ENCODE measurements around the gene MTERF4.

The MTERF4 gene

DNA sequence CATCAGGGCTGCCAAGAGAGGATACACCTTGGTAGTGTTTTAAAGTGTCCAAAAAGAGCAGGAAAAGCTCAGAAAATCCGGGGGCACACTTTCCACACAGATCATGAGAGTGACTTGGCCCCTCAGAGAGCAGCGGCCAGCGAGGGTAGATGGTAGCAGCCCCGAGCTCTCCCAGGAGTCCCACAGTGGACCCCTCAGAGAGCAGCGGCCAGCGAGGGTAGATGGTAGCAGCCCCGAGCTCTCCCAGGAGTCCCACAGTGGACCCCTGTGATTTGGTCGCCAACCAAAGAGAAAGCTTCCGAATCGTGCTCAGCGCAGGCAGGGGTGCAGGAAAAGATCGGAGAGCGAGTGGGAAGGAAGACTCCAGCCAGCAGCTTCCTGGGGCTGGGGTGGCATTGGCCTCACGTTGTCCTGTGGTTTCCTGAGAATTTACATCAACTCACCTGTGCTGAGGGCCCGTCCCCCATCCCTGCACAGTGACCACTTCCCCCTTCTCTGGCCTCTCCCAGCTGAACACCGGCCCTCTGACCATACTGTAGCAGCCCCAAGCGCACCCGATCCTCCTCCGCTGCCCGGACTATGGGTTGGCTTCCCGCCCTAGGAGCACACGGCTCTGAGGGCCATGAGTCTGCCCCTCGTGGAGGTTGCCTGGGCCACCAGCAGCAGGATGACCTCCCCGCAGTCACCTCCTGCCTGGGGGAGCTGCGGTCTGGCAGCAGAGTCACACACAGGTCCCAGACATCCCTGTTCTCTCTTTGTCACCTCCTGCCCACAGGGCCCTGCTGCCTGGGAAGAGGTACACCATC lies 33.7 kb downstream of the MTERF4 start:
- DNase-seq, result no peak

DNA sequence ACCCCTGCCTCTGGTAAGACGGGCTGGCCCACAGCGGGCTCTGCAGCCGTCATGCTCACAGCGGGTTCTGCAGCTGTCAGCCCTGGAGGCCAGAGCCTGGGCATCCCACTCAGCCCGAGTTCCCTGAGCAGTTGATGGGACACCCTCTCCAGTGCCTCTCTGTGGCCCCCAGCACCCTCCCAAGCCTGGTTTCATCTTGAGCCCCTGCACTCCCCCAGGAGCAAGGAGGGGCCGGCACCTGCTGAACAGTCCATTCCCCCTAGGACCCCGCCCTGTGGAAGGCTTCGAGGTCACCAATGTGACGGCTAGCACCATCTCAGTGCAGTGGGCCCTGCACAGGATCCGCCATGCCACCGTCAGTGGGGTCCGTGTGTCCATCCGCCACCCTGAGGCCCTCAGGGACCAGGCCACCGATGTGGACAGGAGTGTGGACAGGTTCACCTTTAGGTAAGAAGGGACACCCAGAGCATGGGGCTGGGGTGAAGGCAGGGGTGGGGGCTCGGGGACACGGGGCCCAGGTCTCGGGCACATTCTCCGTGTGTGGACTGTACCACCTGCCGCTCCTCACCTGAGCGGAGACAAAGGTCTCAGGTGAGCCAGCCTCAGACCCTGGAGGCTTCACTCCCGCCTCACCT lies 34.5 kb downstream of the MTERF4 start:
- DNase-seq, result no peak

DNA sequence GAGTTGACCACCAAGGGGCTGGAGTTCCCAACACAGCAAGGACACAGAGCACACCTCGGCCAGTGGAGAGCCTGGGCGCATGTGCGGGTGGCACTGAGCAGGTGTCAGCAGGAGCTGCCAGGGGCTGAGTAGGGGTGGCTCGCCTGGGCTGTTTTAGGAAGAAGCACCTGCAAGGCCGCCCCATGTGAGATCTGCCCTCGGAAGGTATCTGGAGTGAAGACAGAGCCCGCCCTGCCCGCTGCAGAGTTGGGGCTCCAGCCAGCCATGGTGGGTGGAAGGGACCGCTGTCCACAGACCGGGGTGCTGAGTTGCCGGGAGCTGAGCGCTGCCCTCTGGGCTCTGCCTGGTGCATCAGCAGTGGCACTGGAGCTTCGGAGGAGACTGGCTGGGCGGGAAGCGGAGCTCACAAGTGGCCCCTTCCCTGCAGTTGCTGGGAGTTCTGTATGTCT lies 35.2 kb downstream of the MTERF4 start:
- no peak for DNase-seq

DNA sequence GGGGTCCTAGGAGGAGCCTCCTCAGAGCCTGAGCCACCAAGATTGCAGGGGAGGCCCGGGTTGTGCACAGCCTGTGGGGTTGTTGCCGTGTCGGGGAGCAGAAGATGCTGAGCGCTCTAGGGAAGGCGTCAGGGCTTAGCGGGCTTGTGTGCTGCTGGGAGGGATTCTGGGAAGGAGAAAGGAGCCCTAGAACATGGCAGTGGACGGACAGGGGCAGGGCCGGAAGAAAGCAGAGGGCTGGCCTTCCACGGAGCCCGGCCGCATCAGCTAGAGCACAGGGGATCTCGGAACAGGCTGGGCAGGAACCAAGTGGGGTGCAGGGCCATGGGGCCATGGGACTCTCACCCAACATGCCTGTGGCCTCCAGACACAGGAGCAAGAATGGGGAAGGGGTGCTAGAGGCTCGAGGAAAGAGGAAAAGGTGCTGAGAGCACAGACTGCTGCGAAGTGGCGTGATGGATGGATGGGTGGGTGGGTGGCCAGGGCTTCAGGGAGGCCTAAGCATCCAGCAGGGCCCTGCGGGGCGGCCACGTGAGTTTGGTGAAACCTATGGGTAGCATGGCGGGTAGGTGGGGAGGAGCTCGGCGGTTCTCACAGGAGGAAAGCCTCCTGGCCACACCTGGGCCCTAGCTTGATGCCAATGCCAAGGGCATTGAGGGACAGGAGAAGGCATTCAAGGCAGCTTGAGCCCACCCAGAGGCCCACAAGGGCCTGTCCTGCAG lies 35.8 kb downstream of the MTERF4 start:
- DNase-seq, result no peak

DNA sequence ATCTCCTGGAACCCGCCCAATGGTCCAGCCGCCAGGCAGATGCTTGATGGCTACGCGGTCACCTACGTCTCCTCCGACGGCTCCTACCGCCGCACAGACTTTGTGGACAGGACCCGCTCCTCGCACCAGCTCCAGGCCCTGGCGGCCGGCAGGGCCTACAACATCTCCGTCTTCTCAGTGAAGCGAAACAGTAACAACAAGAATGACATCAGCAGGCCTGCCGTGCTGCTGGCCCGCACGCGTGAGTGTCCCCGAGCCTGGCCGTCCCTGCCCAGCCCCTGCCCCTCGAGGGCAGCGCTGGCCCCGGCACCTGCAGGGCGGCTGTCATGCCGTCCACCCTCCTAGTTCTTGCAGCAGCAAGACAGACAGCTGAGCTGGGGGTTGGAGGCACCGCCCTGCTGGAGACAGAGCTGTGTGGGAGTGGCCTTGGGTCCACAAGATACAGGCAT lies 36.7 kb downstream of the MTERF4 start:
- no peak for DNase-seq

DNA sequence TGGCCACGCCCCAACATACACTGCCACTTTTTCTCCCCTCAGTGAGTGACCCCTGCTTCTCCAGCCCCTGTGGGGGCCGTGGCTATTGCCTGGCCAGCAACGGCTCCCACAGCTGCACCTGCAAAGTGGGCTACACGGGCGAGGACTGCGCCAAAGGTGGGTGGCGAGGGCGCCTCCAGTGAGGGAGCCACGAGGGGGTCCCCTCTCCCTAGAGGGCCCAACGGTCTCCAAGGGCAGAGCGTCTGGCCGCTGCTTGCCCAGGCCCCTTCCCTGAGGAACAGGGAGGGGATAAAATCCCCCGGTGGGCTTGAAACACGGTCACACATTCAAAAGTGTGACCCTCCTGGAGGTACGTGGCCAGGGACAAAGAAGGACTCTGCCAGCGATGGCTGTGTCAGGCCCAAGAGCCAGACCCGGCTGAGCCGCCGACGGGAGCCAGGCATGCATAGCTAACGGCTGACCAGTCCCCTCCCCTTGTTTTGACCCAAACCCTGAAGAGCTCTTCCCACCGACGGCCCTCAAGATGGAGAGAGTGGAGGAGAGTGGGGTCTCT lies 37.2 kb downstream of the MTERF4 start:
- DNase-seq, result no peak

DNA sequence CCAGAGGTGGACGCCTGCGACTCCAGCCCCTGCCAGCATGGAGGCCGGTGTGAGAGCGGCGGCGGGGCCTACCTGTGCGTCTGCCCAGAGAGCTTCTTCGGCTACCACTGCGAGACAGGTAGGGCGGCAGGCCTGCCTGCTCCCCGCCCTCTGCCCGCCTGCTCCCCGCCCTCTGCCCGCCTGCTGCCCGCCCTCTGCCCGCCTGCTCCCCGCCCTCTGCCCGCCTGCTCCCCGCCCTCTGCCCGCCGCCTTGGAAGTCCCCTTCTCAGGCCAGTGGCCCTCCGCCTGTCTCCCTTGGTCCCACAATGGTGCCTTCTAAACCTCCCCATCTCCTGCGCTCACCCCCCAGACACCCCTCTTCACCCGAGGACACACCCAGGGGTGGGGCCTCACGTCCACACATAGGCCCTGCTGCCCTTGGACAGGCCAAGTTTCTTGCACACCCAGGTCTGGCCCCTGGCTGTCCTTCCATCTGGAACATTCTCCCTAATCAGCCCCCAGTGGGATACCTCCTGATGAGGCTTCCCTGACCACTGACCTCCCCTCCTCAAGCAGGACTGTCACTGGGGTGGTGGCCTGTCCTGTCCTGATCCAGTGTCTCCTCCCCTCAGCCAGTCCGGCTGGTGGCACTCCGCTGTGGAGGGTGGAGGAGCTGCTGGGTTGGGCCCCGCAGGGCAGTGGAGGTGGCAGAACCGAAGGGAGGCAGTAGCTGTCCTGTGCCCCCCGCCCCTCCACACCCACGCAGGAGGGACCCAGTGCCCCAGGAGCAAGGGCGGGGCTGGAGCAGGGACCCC lies 37.9 kb downstream of the MTERF4 start:
- DNase-seq, result no peak

DNA sequence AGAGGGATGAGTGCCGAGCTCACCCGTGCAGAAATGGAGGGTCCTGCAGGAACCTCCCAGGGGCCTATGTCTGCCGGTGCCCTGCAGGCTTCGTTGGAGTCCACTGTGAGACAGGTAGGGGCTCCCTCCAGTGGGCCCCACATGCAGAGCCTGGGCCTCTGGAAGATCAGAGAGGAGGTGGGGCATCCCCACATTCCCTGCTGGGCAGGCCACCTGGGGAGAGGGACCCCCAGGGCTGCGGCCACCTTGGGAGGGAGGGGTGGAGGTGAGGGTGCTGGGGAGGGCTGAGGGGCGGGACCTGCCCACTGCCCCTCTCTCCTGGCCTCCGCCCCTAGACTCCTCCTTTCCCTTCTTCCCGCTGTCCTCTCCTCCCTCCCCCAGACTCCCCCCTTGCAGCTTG lies 38.5 kb downstream of the MTERF4 start:
- no peak for DNase-seq

DNA sequence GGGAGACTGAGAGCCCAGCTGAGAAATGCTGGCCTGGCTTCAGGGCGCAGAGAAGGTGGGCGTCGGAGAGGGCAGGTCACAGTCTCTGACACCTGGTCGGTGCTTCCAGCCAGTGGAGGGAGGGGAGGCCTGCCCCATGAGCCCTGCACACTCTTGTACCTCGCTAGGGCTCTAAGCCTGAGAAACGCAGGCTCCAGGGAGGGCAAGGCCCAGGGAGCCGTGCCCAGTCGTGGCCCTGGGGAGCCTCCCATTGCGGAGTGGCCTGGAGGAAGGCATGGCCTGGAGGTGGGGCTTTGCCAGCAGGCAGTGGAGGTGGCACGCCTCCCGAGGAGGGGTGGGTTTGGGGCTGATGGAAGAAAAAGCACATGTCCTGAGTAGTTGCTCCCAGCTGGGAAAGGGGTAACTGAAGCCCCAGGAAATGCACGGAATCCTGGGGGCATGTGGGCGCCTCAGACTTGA lies 39.0 kb downstream of the MTERF4 start:
- DNase-seq, result no peak

DNA sequence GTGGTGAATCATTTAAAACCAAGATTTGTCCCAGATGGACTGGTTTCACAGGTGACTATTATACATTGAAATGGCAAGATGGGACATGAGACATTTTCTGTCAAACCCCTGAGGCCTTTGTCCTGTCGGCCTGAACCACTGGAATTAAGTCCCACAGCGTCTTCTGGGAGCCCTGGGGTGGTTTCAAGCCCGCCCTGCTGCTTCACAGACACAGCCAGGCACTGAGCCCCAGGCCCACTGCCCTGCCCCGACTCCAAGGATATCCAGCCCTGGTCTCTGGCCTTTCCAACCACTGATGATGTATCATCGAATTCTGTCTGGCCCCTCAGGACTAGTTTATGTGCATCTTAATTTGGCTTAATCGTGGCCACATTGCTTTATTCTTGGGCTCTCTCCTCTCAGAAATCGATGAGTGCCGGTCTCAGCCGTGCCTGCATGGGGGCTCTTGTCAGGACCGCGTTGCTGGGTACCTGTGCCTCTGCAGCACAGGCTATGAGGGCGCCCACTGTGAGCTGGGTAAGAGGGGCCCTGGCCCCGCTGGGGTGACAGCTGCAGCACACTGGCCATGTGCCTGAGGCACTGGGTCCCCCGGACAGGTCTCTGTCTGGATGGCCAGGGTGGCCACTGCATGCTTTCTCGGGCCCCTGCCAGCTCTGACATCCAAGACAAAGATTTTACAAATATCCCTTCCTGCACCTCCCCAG lies 39.5 kb downstream of the MTERF4 start:
- DNase-seq, result no peak

DNA sequence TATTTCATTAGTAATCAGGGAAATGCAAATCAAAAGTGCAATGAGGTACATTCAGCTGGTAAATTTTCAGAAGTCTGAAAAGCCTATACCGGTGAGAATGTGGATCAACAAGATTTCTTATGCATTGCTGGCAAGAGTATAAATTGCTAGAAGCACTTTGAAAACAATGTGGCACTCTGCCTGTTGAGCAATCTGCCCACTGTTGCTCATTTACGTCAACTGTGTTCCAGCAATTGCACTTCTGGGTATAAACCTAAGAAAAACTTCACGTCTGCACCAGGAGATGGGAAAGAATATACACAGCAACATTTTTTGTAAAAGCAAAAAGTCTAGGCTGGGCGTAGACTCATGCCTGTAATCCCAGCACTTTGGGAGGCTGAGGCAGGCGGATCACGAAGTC lies 40.8 kb downstream of the MTERF4 start:
- DNase-seq, result no peak

DNA sequence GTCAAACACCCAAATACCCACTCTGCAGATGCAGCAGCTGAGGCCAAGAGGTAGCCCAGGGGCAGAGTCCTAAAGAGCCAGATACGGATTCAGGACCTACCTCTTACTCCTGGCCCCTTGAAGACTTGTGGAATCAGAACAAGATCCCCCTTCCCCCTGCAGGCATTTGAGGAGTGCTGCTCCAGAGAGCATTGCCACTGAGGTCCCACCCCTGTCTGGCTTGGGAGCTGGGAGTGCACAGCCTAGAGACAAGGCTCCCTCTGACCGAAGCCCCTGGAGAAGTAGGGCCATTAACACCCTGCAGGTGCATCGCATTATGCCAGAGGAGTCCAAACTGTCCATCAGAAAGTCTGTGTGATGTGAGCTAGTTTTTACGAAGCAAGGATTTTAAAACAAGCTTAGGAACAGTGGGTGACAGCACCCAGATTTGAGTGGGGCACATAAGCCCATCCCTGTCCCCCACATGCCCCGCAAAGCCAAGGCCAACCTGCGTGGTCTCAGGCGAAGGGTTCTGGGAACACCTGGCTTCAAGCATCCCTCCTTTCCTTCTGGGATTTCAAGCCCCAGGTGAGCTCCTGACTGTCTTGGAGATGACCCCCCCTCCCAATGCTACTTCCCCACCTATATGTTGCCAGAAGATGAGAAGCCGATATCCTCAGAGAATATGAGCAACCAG lies 48.4 kb downstream of the MTERF4 start:
- no peak for DNase-seq

DNA sequence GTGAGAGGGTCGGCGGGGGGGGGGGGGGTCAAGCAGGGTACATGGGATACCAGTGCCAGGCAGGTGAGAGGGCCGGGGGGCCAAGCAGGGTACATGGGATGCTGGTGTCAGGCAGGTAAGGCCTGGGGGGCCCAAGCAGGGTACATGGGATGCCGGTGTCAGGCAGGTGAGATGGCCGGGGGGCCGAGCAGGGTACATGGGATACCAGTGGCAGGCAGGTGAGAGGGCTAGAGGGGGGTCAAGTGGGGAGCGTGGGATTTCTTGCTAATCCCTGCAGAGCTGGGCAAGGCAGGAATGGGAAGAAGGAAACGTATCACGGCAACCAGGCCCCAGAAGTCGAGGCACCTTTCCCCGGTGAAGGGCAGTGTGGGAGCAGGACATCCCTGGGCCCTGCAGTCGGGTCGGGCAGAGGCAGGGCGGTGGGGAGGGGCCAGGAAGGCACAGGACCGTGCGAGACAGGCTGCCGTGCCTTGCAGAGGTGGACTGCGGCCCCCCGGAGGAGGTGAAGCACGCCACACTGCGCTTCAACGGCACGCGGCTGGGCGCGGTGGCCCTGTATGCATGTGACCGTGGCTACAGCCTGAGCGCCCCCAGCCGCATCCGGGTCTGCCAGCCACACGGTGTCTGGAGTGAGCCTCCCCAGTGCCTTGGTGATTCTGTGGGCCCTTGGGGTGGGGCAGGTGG lies 49.3 kb downstream of the MTERF4 start:
- no peak for DNase-seq

DNA sequence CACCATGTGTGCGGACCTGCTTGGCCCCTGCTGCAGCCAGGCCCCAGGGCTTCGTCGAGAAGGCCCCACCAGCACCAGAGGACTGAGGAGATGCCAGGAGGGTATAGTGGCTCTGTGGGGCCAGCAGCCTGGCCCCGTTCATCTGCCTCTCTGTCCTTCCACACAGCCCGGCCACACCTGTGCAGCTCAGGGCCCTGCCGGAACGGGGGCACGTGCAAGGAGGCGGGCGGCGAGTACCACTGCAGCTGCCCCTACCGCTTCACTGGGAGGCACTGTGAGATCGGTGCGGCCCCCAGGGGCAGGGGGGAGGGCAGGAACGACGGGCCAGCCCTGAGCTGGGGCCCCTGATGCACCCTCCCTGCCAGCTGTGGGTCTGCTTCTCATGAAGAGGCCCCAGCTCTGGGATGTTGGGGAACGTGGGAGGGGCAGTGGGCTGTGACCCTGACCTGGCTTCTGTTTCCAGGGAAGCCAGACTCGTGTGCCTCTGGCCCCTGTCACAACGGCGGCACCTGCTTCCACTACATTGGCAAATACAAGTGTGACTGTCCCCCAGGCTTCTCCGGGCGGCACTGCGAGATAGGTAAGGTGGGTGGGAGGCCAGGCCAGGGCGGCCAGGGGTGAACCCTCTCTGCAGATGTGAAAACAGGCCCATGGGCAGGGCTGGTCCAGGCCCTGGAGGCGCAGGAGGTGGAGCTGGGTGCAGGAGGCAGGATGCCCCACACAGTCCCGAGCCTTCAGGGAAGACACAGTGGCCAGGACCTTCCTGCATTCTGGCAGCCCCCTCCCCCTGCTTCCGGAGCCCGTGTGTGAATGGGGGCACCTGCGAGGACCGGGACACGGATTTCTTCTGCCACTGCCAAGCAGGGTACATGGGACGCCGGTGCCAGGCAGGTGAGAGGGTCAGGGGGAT lies 50.3 kb downstream of the MTERF4 start:
- no peak for DNase-seq

DNA sequence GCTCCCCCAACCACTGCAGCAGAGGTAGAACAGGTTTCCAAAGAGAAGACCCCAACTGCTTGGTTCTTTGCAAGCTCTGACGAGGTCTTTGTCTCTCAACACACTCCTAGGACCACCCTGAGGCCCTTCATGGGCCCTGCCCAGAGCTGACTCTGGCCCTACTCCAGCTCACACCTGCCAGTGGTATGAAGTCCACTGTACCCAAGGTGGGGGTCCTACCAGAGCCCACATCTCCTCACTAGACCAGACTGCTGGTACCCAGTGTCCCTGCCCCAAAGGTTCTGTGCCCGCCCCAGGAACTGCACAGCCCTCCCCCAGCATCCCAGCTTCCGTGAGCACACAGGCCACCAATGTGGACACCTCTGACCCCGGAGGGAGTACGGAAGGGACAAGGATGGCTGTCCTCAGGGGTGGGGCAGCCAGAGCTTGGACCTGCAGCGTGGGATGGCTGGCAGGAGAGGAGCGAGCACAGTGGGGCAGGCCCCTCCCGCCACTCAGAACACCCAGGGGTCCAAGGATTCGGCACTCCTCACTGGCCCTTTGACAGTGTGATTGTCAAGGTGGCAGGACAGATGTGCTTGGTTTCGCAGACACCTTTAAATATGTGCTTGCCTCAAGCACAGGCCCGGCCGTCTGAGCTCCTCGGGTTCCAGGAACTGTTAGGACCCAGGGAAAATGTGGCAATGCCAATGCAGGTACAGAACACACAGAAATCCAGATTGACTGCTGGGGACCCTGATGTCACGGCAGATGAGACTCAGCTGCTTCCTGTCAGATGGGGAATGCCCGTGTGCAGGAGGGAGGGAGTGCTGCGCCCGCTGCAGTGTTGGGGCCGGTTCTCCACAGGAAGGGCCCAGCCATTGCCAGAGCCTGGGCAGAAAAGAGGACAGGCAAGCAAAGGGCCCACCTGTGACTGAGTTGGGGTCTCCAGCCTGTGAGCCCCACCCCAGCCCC lies 51.2 kb downstream of the MTERF4 start:
- no peak for DNase-seq

DNA sequence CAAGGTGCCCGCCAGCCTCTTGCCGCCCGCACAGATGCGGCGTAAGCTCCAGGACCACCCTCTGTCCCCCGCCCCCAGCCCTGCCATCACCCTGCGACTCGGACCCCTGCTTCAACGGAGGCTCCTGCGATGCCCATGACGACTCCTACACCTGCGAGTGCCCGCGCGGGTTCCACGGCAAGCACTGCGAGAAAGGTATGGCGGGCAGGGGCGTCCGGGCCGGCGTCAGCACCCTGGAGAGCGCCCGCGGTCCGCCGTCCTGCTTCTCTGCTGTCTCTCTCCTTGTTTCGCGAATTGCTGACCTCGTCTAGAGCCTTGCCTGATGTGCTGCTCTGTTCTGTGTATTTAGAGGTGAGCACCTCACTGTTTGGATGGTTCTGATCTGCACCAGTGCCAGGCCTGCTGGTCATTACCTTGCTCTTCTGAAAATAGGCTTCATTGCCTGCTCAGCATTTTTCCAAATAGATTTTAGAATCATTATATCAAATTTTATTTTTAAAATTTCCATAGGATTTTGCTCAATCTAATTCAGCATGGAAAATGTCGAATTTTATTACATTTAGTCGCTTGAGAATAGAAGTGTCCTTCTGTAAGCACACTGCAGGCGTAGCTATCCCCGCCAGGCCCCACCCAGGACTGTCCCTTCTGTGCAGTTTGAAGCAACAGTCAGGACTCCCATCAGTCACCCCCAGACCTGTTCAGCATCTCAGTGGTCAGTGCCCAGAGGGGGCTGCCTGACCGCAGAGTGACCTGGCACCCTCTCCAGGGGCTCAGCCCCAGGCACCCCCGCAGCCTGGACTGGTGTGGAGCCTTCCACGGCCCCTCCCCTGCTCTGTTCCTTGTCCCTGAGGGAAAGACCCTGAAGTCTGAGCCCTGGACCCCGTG lies 52.1 kb downstream of the MTERF4 start:
- no peak for DNase-seq

DNA sequence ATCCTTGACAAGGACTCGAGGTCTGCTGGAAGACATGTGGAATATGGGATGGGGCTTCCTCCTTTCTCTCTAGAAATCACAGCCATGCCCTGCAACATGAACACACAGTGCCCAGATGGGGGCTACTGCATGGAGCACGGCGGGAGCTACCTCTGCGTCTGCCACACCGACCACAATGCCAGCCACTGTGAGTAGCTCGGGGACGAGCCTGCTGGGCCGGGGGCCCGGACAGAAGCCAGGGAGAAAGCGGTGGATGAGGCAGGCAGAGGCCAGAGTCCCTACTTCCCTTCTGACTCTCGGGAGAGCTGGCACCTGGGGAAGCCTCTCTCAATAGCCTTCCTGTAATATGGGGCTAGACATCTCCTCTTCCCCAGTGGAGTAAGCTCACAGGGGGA lies 53.1 kb downstream of the MTERF4 start:
- DNase-seq, result no peak

Data from NCI-H446 treated with DMSO at 0.1 percent for 48 hours (cell line).